NK-92 (cell line): Measurements from ENCODE around the gene GRM5.
"Not testable (repeated sequence)": the region's sequence is repeated elsewhere in the genome, so short reads cannot be mapped to it uniquely, and the experiment has no call there.

Source experiments
- DNase-seq: peaks from one replicate; lab custom pipeline; 2025; ENCODE audit not compliant: unreplicated experiment; lab: John Stamatoyannopoulos, UW

The GRM5 gene

GRCh38 chr11:88508759-88509581, 556.8 kb downstream of the GRM5 start:
- no peak for DNase-seq

DNA sequence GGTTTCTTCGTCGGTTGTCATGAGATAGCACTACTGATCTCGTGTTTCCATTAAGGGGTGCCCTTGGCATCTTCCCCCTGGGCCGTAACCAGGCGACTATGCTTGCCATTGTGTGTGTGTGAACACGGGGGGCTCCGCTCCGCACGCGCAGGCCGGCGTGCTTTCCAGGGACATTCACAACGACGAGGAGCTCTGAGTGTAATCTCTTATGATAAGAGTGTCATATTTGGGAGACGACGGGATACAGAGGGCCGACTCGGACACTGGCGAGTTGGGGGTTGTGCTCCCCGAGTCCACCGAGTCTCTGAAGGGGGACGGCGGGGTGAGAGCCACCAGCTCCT, 557.4 kb downstream of the GRM5 start:
- no peak for DNase-seq

DNA sequence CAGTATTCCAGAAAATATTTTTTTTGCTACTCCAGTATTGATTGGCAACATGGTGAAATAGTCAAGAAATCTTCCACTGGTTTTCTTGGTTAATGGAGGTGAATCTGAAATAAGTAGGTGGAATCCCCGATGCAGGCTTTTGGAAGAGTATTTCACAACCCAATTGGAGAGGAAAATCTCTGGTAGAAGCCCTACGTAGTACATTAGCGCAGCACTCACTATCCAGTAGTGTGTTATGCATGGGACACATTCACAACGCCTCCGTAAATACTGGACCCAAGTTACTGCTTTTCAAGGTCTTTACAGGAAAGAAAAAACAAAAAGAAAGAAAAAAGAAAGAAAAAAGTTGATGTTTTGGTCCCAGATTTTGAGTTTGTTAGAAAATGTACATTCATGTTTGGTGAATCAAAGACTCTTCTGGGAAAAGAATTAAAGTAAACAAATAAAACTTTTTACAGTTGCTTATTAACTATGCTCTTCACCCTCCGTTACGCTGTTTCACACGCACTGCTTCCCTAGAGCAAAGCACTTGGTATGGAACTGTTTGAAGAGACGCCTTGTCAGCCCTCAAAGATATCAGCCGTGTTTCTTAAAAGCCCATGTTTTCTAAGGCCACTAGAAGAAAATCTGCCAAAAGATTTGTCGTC, 557.9 kb downstream of the GRM5 start:
- no peak for DNase-seq

GRCh38 chr11:88501541-88501940, 564.2 kb downstream of the GRM5 start:
- DNase-seq, result no peak

GRCh38 chr11:88495836-88496235, 569.9 kb downstream of the GRM5 start:
- DNase-seq, result no peak

DNA sequence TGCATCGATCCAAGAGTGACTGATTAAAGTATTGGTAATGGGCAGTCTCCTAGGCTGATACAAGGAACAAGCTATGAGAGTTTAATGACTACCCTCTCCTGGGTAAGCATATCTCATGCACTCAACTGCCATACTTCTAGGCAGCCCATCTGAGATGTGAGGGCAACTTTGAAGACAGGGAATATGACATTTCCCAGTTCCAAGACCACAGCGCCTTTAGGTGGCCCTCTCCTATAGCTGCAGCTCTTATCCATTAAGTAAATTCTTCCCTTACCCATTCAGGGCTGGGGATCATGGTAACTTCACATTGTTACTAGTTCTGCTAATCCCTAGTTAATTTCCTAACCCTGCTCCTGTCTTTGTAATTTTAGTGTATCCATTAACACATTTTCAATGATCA, 570.9 kb downstream of the GRM5 start:
- no peak for DNase-seq

- DNase-seq, result no peak
Observed at GRCh38 chr11:88491674-88492073, 574.1 kb downstream of the GRM5 start.

GRCh38 chr11:88489030-88489429, 576.8 kb downstream of the GRM5 start:
- DNase-seq, result no peak

- no peak for DNase-seq
Observed at GRCh38 chr11:88487646-88488045, 578.1 kb downstream of the GRM5 start.

GRCh38 chr11:88484873-88485621, 580.7 kb downstream of the GRM5 start:
- no peak for DNase-seq

DNA sequence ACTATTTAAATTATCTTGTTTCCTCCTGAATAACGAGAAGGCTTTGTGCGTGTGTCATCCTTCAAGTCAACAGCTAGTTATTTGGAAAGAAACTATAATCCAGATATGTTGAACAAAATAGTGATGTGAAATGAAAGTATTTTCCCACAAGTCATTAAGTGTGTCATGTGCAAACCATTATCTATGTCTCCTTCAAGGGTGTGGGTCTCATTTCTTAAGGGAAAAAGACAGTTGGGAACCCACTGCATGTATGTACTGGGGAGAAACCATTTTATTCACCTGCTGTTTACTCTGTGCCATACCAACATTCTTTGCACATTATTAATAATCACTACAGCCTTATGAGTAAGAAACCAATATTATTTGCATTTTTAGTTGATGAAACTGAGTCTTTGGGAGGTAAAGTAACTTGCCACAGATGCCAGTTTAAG, 582.9 kb downstream of the GRM5 start:
- DNase-seq, result no peak

DNA sequence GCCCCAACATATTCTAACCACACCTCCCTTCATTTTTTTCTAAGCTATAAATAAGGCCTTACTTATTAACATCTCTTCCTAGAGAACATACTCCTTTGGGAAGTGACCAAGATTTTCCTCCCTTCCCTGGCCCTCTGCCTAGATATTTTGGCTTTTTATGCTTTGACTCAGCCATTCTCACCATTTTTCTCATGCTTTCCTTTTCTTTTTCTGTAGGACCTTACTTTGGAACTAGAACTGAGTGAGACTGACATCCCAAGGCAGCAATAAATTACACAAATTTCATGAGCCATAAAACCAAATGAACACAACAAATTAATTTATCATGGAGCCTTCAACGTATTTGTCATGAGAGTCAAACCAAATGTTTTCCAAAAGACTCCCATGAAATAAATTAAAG, 585.6 kb downstream of the GRM5 start:
- DNase-seq, result no peak

- no peak for DNase-seq
Observed at GRCh38 chr11:88478136-88478815, 587.5 kb downstream of the GRM5 start.

- DNase-seq, result no peak
Observed at GRCh38 chr11:88475991-88476418, 589.8 kb downstream of the GRM5 start.

- no peak for DNase-seq
Observed at GRCh38 chr11:88474655-88475054, 591.1 kb downstream of the GRM5 start.

- DNase-seq, result no peak
Observed at GRCh38 chr11:88469561-88470225, 596.1 kb downstream of the GRM5 start.

GRCh38 chr11:88464528-88464927, 601.3 kb downstream of the GRM5 start:
- no peak for DNase-seq

DNA sequence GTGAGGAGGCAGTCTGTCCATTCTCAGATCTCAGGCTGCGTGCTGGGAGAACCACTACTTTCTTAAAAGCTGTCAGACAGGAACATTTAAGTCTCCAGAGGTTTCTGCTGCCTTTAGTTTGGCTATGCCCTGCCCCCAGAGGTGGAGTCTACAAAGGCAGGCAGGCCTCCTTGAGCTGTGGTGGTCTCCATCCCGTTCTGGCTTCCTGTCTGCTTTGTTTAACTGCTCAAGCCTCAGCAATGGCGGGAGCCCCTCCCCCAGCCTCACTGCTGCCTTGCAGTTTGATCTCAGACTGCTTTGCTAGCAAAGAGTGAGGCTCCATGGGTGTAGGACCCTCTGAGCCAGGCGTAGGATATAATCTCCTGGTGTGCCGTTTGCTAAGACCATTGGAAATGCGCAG, 602.5 kb downstream of the GRM5 start:
- DNase-seq, result not testable (repeated sequence)

DNA sequence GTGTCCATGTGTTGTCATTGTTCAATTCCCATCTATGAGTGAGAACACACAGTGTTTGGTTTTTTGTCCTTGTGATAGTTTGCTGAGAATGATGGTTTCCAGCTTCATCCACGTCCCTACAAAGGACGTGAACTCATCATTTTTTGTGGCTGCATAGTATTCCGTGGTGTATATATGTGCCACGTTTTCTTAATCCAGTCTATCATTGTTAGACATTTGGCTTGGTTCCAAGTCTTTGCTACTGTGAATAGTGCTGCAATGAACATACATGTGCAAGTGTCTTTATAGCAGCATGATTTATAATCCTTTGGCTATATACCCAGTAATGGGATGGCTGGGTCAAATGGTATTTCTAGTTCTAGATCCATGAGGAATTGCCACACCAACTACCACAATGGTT, 607.7 kb downstream of the GRM5 start:
- not testable (repeated sequence) for DNase-seq

- DNase-seq, result no peak
Observed at GRCh38 chr11:88455974-88456373, 609.8 kb downstream of the GRM5 start.

GRCh38 chr11:88454881-88455280, 610.9 kb downstream of the GRM5 start:
- DNase-seq, result no peak
